Small intestine (tissue), 7 donors: ENCODE results near the gene DNAH6. TPM values are rescaled to one million over a fixed set of nuclear protein-coding genes. Genes with fewer than 3 reads are reported as not detected.
"Not testable (repeated sequence)": the region's sequence is repeated elsewhere in the genome, so short reads cannot be mapped to it uniquely, and the experiment has no call there.

ENCODE experiments used
- DNase-seq, 2 donors: peaks; one replicate each; pipeline versions ENCODE4 v3.0.0 to v3.0.0-alpha.2; 2013
- FAIRE-seq: peaks from 2 replicates; lab custom pipeline; 2012; peaks lifted over from hg19 to GRCh38; lab: Jason Lieb, UNC
- H3K27ac ChIP-seq, 3 donors: one replicate each; pipeline ENCODE4 v1.5.1; 2013; ENCODE audit warnings: low read length in 2 of 3, mild to moderate bottlenecking in 2 of 3, control low read depth in 1 of 3, inconsistent platforms in 1 of 3, low read depth in 1 of 3, moderate library complexity in 1 of 3
- H3K27me3 ChIP-seq, 3 donors: one replicate each; pipeline ENCODE4 v1.6.1; 2013; ENCODE audit warnings: low read length in 3 of 3, inconsistent platforms in 1 of 3; ENCODE audit not compliant: control insufficient read depth in 3 of 3, insufficient read depth in 3 of 3
- H3K36me3 ChIP-seq, 3 donors: one replicate each; pipeline ENCODE4 v1.6.1; 2013; ENCODE audit warnings: low read length in 3 of 3, inconsistent platforms in 1 of 3, low read depth in 1 of 3, mild to moderate bottlenecking in 1 of 3, moderate library complexity in 1 of 3; ENCODE audit not compliant: control insufficient read depth in 3 of 3, insufficient read depth in 2 of 3
- H3K4me1 ChIP-seq, 3 donors: one replicate each; pipeline ENCODE4 v1.6.1; 2013; ENCODE audit warnings: low read length in 2 of 3, inconsistent platforms in 1 of 3, low read depth in 1 of 3, mild to moderate bottlenecking in 1 of 3, moderate library complexity in 1 of 3; ENCODE audit not compliant: control insufficient read depth in 3 of 3, insufficient read depth in 2 of 3
- H3K4me3 ChIP-seq, 3 donors: one replicate each; pipeline ENCODE4 v1.5.1; 2013; ENCODE audit warnings: low read length in 3 of 3, control low read depth in 1 of 3, inconsistent platforms in 1 of 3, low read depth in 1 of 3, mild to moderate bottlenecking in 1 of 3, moderate library complexity in 1 of 3
- H3K9me3 ChIP-seq, 2 donors: one replicate each; pipeline ENCODE4 v1.6.1; 2013; ENCODE audit warnings: low read depth in 1 of 2, low read length in 1 of 2; ENCODE audit not compliant: control insufficient read depth in 2 of 2, insufficient read depth in 1 of 2
- WGBS, 3 donors: extraction: QIAGEN DNeasy Blood & Tissue Kit; methylation state at CpG; one replicate each; pipeline ENCODE4 v1.1.7; 2013; 5-methylcytosine and 5-hydroxymethylcytosine counted together
- polyA plus RNA-seq, 4 donors: library from polyadenylated mRNA; stranded (reverse) in 3 of 4; unstranded in 1 of 4; fragments of 200-250 nt in 3 of 4; fragments of 120-200 nt in 1 of 4; gene quantifications; one replicate each; pipeline versions ENCODE4 v1.2.1 to v1.2.3, GENCODE V29; 2013
- donor health status: healthy with polysubstance abuse.
- donor health status: control.
- donor health status: control.
- donor health status: Bipolar disorder and iron deficiency.
- donor health status: healthy.

Gene DNAH6
- polyA plus RNA-seq, 4 donors = 0.22 to 1.4 (median 0.24) TPM; not detected in 1

- H3K27me3 ChIP-seq = no peaks in the 10 kb centered on the region
- 61 to 78% (median 74%) methylated on average over 3 of the region's 3 CpGs for WGBS, 3 donors
- DNase-seq (no peak), FAIRE-seq (no peak)
- peaks cover 0 to 3% (median 0%) of the 10 kb centered on the region in 3 donors for H3K36me3 ChIP-seq
- H3K9me3 ChIP-seq = no peaks in the 10 kb centered on the region
- no peak overlapping the region for H3K27ac ChIP-seq
- no peak overlapping the region for H3K4me3 ChIP-seq
- H3K4me1 ChIP-seq = peaks cover 0 to 5% (median 0%) of the 10 kb centered on the region in 3 donors
These were observed 342.6 kb downstream of the DNAH6 start for GRCh38 chr2:84858937-84859336.

- Histone ChIP-seq H3K9me3 (no peaks in the 10 kb centered on the region), H3K4me3 (no peak overlapping the region), H3K36me3 (peaks cover 0 to 10% (median 0%) of the 10 kb centered on the region in 3 donors), H3K27ac (no peak overlapping the region), H3K27me3 (no peaks in the 10 kb centered on the region), H3K4me1 (no peaks in the 10 kb centered on the region)
- DNase-seq = no peak
- 75 to 94% (median 89%) methylated on average over 6 of the region's 6 CpGs for WGBS, 3 donors
- FAIRE-seq = no peak
These were observed 345.2 kb downstream of the DNAH6 start for GRCh38 chr2:84861539-84861938.

- Histone ChIP-seq H3K36me3 (peaks cover 0 to 10% (median 0%) of the 10 kb centered on the region in 3 donors), H3K9me3 (no peaks in the 10 kb centered on the region), H3K27me3 (no peaks in the 10 kb centered on the region), H3K27ac (no peak overlapping the region), H3K4me3 (no peak overlapping the region), H3K4me1 (no peaks in the 10 kb centered on the region)
- 85 to 91% (median 85%) methylated on average over 6 of the region's 6 CpGs for WGBS, 3 donors
- no peak for DNase-seq
- no peak for FAIRE-seq
These were observed 345.7 kb downstream of the DNAH6 start for GRCh38 chr2:84862006-84862405.

GRCh38 chr2:84865181-84865783 is 349.0 kb downstream of the DNAH6 start:
- WGBS, 3 donors = 49 to 61% (median 51%) methylated on average over 6 of the region's 6 CpGs
- H3K4me1 ChIP-seq = no peaks in the 10 kb centered on the region

GRCh38 chr2:84866122-84866521 is 349.8 kb downstream of the DNAH6 start:
- no peak for FAIRE-seq

More at GRCh38 chr2:84865181-84865783, 349.0 kb downstream of the DNAH6 start:
- no peaks in the 10 kb centered on the region for H3K27me3 ChIP-seq
- peaks cover 0 to 13% (median 0%) of the 10 kb centered on the region in 3 donors for H3K36me3 ChIP-seq
- DNase-seq (peak in 1 of 2 donors; percentile 39), FAIRE-seq (no peak)
- H3K27ac ChIP-seq = no peak overlapping the region
- no peak overlapping the region for H3K4me3 ChIP-seq
- no peaks in the 10 kb centered on the region for H3K9me3 ChIP-seq

GRCh38 chr2:84868327-84868726 is 352.0 kb downstream of the DNAH6 start:
- H3K27me3 ChIP-seq, H3K9me3 ChIP-seq, H3K27ac ChIP-seq, H3K4me3 ChIP-seq, FAIRE-seq, DNase-seq, H3K4me1 ChIP-seq: not testable (repeated sequence)
- peaks cover 0 to 12% (median 0%) of the 10 kb centered on the region in 3 donors for H3K36me3 ChIP-seq
- WGBS, 3 donors = 95 to 97% (median 96%) methylated on average over 2 of the region's 4 CpGs

More at GRCh38 chr2:84866122-84866521, 349.8 kb downstream of the DNAH6 start:
- no peak for DNase-seq
- H3K9me3 ChIP-seq = no peaks in the 10 kb centered on the region
- H3K27me3 ChIP-seq = no peaks in the 10 kb centered on the region
- no peak overlapping the region for H3K4me3 ChIP-seq
- H3K36me3 ChIP-seq = peaks cover 0 to 12% (median 0%) of the 10 kb centered on the region in 3 donors
- H3K27ac ChIP-seq = no peak overlapping the region
- 81 to 90% (median 86%) methylated on average over 3 of the region's 3 CpGs for WGBS, 3 donors
- H3K4me1 ChIP-seq = no peaks in the 10 kb centered on the region

Other genes starting within 250 kb of the DNAH6 start
- 100 to 1,000 TPM; 224 to 777 (median 361) TPM for gene SUCLG1, start 57.2 kb upstream of the DNAH6 start, polyA plus RNA-seq